Activated naive CD8-positive, alpha-beta T cell treated with anti-CD3 and anti-CD28 coated beads, Interleukin-2, amount 50 U/mL, for 16 hours (primary cell): Measurements from ENCODE around the gene HSPA1L.
"Not testable (repeated sequence)": the region's sequence is repeated elsewhere in the genome, so short reads cannot be mapped to it uniquely, and the experiment has no call there.

Experiments
- DNase-seq: peaks from one replicate; pipeline ENCODE4 v3.0.0-alpha.2; 2020; ENCODE audit warnings: low read depth, low spot score

The HSPA1L gene

GRCh38 chr6:31837369-31838113 lies 22.5 kb upstream of the HSPA1L start:
- no peak for DNase-seq

DNA sequence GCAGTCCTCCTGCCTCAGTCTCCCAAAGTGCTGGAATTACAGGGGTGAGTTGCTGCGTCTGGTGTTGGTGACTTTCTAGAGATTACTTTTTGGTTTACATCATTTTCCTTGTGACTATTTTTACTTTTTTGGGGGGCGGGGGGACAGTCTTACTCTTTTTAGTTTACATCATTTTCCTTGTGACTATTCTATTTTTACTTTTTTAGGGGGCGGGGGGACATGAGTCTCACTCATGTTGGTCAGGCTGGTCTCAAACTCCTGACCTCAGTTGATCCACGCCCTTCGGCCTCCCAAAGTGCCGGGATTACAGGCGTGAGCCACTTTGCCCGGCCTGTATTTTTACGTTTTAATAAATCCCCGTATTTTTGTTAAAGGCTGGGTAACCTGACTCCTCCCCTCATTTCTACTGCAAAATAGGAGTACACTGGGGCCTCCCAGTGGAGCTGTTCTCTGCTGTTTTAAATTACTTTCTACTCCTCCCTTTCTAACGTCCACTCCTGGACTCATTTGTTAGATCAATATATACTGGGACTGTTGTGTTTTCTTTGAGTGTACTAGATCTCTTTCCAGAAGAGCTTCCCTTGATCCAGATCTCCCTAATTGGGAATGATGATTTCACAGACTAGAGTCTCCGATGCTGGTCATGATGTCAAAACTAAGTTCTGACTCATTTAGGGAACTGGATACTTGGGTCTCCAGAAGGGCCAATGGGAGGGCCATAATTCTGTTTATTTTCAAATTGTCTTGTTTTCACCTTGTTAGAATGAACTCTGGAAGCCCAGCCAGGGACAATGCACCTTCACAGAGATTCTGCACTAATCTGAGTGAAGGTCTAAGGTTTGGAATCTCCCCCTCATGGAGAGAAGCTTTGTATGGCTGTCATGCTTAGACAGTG lies 21.6 kb upstream of the HSPA1L start:
- DNase-seq, result no peak

DNA sequence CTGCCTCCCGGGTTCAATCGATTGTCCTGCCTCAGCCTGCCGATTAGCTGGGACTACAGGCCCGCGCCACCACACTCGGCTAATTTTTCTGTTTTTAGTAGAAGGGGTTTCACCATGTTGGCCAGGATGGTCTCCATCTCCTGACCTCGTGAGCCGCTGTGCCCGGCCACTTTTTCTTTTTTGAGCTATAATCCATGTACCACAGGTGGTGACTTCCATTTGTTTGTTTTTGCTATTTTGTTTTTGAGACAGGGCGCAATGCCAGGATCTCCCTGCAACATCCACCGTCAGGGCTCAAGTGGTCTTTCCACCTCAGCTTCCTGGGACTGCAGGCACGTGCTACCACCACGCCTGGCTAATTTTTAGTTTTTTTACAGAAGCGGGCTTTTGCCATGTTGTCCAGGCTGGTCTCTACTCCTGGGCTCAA lies 21.0 kb upstream of the HSPA1L start:
- DNase-seq, result no peak

GRCh38 chr6:31834367-31835250 lies 19.5 kb upstream of the HSPA1L start:
- peak; percentile 62 for DNase-seq

DNA sequence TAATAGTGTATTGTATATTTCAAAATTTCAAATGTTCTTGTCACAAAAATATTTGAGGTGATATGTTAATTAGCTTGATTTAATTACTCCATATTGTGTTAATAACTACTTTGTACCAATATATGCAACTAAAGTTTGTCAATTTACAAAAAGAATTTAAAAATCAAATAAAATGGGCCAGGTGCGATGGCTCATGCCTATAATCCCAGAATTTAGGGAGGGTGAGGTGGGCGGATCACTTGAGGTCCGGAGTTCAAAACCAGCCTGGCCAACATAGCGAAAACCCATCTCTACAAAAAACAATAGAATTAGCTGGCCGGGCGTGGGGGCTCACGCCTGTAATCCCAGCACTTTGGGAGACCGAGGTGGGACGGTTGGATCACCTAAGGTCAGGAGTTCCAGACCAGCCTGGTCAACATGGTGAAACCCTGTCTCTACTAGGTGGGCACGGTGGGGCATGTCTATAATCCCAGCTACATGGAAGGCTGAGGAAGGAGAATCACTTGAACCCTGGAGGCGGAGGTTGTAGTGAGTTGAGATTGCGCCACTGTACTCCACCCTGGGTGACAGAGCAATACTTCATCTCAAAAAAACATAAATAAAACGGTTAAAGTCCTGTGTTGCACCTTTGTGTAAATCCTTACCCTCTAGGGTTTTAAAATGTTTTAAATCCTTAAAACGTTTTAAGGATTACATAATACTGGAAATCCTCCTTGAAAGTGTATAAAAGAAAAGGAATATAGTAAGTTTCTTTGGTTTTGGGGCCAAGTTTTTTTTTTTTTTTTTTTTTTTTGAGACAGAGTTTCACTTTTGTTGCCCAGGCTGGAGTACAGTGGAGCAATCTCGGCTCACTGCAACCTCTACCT lies 16.5 kb upstream of the HSPA1L start:
- no peak for DNase-seq

DNA sequence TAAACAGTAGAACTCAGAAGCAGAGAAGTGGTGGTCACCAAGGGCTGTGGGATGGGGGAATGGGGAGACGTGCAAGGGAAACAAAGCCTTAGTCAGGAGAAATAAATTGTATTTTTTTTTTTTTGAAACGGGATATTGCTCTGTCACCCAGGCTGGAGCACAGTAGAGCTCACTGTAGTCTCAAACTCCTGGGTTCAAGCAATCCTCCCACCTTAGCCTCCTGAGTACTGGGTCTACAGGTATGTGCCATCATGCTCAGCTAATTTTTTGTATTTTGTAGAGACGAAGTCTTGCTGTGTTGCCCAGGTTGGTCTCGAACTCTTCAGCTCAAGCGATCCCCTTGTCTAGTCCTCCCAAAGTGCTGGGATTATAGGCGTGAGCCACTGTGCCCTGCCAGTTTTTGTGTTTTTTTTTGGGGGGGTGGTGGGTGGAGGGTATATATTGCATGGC lies 15.8 kb upstream of the HSPA1L start:
- no peak for DNase-seq

GRCh38 chr6:31829633-31830283 lies 14.7 kb upstream of the HSPA1L start:
- DNase-seq, result no peak

- peak; percentile 64 for DNase-seq
Observed at GRCh38 chr6:31827286-31828079, 12.4 kb upstream of the HSPA1L start, which contains the start of gene HSPA1B. HSPA1B (plus strand) TSS chr6:31827738; CDS start chr6:31827951, 213 bp downstream.

- no peak for DNase-seq
Observed at GRCh38 chr6:31826793-31827285, 11.8 kb upstream of the HSPA1L start.

- DNase-seq, result no peak
Observed at GRCh38 chr6:31825553-31825952, 10.5 kb upstream of the HSPA1L start.

- DNase-seq, result not testable (repeated sequence)
Observed at GRCh38 chr6:31823592-31824196, 8.6 kb upstream of the HSPA1L start.

DNA sequence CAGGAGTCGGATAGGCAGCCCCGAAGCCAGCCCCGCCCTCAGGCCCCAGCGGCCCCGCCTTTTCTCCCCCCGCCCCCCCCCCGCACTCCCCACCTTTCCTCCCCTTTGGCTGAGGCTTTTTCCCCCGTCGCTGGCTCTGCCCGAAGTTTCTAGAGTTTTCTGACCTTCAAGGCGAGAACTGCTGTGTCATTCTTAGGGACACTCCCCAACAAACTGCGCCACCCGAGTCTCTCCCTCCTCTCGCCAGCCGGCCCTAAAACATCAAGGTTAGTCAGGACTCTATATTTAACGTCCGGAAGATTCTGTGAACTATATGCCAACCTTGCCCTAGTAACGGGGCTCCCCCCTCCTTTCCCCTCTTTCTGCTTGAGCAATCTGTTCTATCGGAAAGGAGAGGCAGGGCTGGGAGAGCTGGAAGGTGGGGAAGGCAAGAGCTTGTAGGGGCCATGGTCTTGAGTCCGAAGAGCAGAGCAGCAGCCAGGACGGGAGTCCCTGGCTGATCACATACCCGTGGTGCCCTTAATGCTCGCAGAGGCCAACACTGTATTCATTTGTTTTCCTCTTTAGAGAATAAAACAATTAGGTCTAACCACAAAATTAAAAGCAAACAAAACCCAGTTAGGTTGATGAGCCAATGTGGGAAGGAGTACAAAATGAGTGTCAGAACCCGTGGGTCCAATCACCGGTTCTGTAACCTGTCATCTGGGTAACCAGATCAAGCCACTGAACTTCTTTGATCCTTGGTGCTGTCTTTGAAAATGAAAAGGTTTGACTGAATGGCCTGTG lies 7.1 kb upstream of the HSPA1L start:
- DNase-seq, result no peak

DNA sequence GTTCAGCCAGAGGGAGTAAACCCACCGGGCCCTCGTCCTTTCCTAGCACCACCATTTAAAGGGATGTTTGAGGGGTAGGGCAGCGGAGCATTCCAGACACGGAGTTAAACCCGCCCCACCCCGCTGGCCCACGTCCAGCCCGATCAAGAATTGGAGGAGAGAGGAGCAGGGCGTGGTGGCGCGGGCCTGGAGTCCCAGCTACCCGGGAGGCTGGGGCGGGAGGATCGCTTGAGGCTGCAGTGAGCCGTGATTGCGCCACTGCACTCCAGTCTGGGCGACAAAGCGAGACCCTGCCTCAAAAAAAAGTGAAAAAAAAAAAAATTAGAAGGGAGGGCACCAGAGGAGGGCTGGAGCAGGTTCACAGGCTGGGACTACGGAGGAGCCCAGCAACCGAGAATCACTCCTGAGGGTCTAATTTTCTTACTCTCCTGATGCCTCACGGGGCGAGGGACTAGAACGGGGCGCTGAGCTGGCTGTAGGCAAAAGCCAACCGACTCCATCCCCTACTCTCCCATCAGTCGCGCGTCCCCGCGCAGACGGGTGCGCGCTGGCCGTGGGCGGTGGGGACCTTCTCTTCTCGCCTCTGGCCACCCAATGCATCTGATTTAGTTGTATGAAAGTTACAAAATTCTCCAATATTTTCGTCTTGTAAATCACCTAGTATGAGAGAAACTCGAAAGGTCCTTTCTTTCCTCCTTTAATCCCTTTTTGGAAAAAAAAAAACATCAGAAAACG lies 6.4 kb upstream of the HSPA1L start:
- DNase-seq, result peak; percentile 39

DNA sequence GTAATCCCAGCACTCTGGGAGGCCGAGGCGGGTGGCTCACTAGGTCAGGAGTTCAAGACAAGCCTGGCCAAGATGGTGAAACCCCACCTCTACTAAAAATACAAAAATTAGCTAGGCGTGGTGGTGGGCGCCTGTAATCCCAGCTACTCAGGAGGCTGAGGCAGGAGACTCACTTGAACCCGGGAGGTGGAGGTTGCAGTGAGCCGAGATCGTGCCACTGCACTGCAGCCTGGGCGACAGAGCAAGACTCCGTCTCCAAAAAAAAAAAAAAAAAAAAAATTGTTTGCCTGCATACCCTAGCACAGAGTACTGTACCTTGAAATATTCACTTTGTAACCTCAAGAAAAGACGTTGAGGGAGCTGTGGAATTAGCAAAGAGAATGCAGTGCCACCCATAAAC lies 5.3 kb upstream of the HSPA1L start:
- DNase-seq, result not testable (repeated sequence)

DNA sequence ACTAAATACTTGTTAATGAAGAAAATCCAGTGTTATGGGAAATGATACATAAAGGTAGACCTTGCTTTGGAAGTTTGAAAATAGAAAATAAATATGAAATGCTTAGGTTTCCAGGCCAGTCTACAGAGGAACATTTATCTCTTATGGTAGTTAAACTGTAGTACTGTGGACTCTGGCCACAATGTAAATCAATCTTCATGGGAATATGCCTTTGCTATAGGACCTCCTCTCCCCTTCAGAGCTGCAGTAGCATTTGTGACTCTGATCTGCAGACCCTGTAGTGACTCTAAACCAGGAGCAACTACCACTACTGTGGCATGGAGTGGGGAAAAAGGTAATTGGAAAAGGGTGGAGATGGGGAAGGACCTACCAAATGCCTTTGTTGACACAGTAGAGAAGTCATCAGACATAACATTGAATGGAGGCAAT lies 4.8 kb upstream of the HSPA1L start:
- no peak for DNase-seq

DNA sequence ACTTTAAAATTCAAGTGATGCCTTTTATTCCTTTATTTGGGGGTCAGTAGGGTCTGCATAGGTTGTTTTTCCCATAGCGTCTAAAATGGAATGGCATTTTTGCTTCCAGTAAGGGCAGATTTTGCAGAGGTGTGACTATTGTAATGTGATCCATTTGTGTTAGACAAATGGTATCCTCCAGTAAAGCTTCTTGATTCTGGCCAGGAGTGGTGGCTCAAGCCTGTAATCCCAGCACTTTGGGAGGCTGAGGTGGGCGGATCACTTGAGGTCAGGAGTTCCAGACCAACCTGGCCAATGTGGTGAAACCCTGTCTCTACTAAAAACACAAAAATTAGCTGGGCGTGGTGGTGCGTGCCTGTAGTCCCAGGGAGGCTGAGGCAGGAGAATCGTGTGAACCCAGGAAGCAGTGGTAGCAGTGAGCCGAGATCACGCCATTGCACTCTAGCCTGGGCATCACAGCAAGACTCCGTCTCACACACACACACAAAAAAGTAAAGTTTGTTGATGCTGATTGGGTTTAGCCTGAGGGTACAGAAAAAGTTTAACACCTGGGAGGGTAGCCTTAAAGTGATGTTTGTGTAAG lies 2.9 kb upstream of the HSPA1L start:
- DNase-seq, result not testable (repeated sequence)
